Omental fat pad (tissue), 4 donors: ENCODE measurements around the gene TADA2B. TPM values are rescaled to one million over a fixed set of nuclear protein-coding genes. Genes with fewer than 3 reads are reported as not detected.

ENCODE experiments used
- ATAC-seq: fragments of 150-250 bp; one replicate; pipeline ENCODE4 v1.9.1; 2016; ENCODE audit warnings: mild to moderate bottlenecking, moderate library complexity; ENCODE audit not compliant: low FRiP score
- DNase-seq: peaks from one replicate; pipeline ENCODE4 v3.0.0-alpha.2; 2019; ENCODE audit warnings: low spot score
- total RNA-seq, 4 donors: library from RNA; depleted of rRNA; stranded (reverse); fragments of >200 nt; gene quantifications; one replicate each; pipeline ENCODE4 v1.1.0, GENCODE V29; 2016
- TF ChIP-seq, protein P1 (sequence below), 3 donors: fragments of 450-650 bp; IDR thresholded peaks; one replicate each; pipeline ENCODE4 v1.5.1; 2016 to 2017; ENCODE audit warnings: antibody characterized with exemption in 3 of 3, mild to moderate bottlenecking in 3 of 3, moderate library complexity in 2 of 3

TADA2B gene
- total RNA-seq, 4 donors from 2014 or later, result 12.2 to 20.5 (median 16.5) TPM

DNA sequence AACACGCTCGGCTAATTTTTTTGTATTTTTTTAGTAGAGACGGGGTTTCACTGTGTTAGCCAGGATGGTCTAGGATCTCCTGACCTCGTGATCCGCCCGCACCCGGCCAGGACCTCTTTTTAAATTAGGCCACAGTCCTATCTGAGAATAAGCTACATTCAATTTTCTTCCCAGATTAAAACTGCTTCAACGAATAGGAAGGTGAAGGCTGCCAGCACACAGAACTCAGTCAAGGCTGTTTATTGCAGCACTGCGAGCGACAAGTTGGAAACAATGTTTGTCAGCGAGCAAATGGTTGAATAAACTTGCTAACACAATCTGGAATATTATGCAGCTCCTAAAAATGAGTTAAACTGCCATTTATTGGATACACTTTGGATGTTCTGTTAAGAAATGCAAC, 22.8 kb downstream of the TADA2B start:
- TF ChIP-seq, protein P1, sequence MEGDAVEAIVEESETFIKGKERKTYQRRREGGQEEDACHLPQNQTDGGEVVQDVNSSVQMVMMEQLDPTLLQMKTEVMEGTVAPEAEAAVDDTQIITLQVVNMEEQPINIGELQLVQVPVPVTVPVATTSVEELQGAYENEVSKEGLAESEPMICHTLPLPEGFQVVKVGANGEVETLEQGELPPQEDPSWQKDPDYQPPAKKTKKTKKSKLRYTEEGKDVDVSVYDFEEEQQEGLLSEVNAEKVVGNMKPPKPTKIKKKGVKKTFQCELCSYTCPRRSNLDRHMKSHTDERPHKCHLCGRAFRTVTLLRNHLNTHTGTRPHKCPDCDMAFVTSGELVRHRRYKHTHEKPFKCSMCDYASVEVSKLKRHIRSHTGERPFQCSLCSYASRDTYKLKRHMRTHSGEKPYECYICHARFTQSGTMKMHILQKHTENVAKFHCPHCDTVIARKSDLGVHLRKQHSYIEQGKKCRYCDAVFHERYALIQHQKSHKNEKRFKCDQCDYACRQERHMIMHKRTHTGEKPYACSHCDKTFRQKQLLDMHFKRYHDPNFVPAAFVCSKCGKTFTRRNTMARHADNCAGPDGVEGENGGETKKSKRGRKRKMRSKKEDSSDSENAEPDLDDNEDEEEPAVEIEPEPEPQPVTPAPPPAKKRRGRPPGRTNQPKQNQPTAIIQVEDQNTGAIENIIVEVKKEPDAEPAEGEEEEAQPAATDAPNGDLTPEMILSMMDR (IDR thresholded peaks at IDR 0.05), result no peak
- DNase-seq, result no peak
- no peak for ATAC-seq

DNA sequence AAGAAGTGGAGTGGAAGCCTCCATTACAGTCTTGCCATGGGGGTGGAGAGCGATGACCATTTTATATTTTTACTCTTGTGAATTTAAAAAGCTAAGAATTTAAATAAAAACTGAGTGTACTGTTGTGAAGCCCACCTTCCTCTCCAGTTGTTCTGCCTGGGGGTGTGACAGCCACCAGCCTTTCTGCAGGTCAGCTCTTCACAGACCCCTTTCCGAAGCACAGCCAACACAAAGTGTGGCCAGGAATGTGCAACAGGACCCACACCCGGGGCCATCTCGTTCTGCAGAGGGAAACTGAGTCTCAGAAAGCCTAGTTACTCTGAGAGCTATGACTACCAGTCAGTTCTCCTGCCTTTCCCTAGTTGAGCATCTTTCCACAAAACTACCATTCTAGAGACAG, 23.3 kb downstream of the TADA2B start:
- TF ChIP-seq, protein P1 (IDR thresholded peaks at IDR 0.05), result no peak
- DNase-seq (no peak), ATAC-seq (no peak)

DNA sequence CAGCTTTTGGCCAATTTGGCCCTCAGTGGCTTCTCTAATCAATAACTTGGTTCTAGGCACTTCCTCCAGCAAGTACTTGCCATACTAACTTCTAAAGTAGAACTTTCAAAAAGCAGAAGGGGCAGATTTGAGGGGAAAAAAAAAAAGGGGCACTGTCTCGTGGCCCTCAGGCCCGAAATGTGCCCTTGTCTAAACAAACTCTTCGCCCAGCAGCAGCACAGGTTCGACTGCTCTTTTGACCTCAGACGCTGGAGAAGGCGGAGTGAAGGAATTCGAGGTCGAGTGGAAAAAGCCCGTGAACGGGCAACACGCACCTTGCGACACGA, 23.9 kb downstream of the TADA2B start:
- DNase-seq (no peak), ATAC-seq (no peak)
- TF ChIP-seq, protein P1 (IDR thresholded peaks at IDR 0.05), result no peak

DNA sequence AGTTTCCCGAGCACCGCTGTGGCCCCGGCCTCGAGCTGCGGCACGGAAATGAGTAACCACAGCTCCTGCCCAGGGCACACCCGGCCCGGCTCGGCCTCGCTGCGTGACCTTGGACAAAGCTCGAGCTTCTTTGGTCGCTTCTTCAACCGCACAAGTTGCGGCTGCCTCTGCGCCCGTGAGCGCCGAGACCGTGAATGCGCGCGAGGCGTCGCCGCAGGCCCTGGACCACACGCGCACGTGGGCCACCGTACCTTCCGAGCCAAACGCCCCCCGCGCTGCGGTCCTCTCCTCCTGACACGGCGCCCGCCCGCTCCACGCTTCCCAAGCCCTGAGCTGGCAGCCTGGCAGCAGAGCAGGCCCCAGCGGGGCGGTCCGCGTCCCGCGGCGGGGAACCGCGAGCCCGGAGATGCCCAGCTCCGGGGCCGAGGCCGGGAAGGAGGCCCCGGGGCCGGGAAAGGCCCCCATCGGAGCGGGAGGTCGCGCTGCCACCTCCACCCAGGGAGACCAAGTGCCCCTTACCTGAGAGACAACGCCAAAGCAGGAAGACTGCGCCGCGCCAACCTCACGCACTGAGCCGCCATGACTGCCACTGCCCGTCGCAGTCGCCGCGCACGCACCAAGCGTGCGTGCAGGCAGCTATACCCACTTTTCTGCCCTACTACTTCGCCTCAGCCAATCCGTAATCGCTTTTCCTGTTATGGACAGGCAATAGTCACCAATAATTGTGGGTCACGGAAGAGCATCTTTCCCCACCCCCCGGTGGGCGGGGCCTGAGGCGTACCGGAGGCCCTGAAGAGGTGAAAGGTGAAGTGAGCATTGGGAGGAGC, 24.5 kb downstream of the TADA2B start, which contains the start of gene GRPEL1:
Gene GRPEL1, minus strand, starts transcription at position 613 of the 827 bp plus-strand sequence. Its CDS starts 32 bp downstream, at position 581.
- ATAC-seq (peak; percentile 97), DNase-seq (peak; percentile 99)

DNA sequence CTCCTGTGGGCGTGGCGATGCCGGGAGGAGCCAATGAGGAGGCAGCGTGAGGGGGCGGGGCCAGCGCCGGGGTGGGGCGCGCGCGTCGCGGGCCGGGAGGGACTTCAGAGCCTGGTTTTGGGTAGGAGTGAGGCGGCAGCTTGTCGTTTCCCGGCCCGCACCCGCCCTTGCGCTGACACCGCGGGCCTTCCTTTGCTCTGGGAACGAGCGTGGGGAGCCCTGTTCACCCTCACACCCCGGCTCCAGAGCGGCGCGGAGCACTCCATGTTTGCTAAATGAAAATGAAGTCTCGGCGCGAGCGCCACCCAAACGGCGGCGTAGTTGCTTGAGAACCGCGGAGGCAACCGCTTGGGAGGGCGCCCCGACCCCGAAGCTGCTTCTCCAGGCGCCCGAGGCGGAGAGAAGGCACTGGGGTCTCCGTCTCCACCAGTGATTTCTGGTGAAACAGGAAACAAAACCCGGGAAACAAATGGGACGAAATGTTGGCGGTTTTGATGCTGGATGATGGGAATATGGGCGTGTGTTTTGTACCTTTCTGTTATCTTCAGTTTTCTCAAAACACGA, 25.2 kb downstream of the TADA2B start:
- no peak for ATAC-seq
- DNase-seq, result no peak
- TF ChIP-seq, protein P1 (IDR thresholded peaks at IDR 0.05), result no peak

More for the DNA sequence above, 24.5 kb downstream of the TADA2B start, which contains the start of gene GRPEL1:
- TF ChIP-seq, protein P1 (IDR thresholded peaks at IDR 0.05), result no peak

DNA sequence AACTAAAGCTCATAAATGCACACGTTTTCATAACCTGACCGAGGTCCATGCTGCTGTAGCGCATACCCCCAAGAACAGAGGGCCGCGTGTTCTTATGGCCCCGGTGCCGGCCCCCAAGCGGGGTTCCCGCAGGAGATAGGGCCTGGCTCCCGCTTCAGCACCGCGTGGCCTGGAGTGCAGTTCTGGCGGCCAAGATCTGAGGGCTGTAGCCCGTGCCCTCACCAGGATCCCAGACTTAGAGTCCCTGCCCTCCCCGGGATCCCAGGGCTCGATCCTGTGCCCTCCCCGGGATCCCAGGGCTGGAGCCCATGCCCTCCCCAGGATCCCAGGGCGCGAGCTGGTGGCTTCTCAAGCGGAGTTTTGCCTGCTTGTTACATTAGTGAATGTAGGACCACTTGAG, 25.7 kb downstream of the TADA2B start:
- no peak for ATAC-seq
- no peak for DNase-seq
- TF ChIP-seq, protein P1 (IDR thresholded peaks at IDR 0.05), result no peak
